ENCODE results near the gene OR4C13. TPM values are rescaled to one million over a fixed set of nuclear protein-coding genes. Genes with fewer than 3 reads are reported as not detected.
"Not testable (repeated sequence)": the region's sequence is repeated elsewhere in the genome, so short reads cannot be mapped to it uniquely, and the experiment has no call there.

Gene OR4C13
- total RNA-seq: not detected

DNA sequence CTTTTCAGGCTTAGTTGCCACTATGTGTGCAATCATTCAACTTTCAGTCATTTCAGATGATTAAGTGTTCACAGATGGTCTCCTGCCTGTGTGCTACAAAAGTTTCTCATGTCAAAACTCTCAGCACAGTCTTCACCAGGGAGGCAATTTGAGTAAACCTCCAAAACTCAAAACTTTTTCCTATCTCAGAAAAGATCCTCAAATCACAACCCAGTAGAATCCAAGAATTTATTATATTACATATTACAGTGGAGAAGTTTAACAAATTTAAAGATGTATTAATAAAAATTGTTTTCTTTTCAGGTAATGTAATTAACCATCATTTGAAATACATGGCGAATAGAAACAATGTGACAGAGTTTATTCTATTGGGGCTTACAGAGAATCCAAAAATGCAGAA, at the start of gene OR4C13:
TSS of gene OR4C13 (plus strand) at position 301 of the 400 bp plus-strand sequence. CDS start at position 333, 32 bp downstream.
- ATAC-seq: no peak

DNA sequence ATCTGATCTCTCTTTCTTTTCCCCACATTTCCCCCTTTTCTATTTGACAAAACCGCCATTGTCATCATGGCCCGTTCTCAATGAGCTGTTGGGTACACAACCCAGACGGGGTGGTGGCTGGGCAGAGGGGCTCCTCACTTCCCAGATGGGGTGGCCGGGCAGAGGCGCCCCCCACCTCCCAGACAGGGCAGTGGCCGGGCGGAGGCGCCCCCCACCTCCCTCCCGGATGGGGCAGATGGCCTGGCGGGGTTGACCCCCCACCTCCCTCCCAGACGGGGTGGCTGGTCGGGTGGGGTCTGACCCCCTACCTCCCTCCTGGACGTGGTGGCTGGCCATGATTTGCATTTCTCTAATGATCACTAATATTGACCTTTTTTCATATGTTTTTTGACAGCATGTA, 40.7 kb upstream of the OR4C13 start:
- not testable (repeated sequence) for H3K4me3 Mint-ChIP-seq; H3K27ac Mint-ChIP-seq; ATAC-seq; H3K36me3 Mint-ChIP-seq; H3K27me3 Mint-ChIP-seq; DNase-seq (ENCODE audit: low spot score); H3K4me1 Mint-ChIP-seq (ENCODE audit: low read depth in 2 of 2)
- peaks cover 14% of the 10 kb centered on the region for H3K9me3 Mint-ChIP-seq

More for the DNA sequence above, at the start of gene OR4C13:
- DNase-seq (ENCODE audit: low spot score): no peak
- H3K4me3 Mint-ChIP-seq: no peak within 1 kb of the TSS
- H3K4me1 Mint-ChIP-seq (ENCODE audit: low read depth in 2 of 2): no peaks in the 10 kb centered on the region
- no peak within 1 kb of the TSS for H3K27ac Mint-ChIP-seq
- peaks cover 2% of the 10 kb centered on the region for H3K36me3 Mint-ChIP-seq
- H3K27me3 Mint-ChIP-seq: no peaks in the 10 kb centered on the region
- H3K9me3 Mint-ChIP-seq: peaks cover 13% of the 10 kb centered on the region

DNA sequence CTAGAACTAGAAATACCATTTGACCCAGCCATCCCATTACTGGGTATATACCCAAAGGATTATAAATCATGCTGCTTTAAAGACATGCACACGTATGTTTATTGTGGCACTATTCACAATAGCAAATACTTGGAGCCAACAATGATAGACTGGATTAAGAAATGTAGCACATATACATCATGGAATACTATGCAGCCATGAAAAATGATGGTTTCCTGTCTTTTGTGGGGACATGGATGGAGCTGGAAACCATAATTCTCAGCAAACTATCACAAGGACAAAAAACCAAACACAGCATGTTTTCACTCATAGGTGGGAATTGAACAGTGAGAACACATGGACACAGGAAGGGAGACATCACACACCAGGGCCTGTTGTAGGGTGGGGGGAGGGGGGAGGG, 3.5 kb upstream of the OR4C13 start:
- not testable (repeated sequence) for H3K36me3 Mint-ChIP-seq; ATAC-seq; DNase-seq (ENCODE audit: low spot score); H3K4me1 Mint-ChIP-seq (ENCODE audit: low read depth in 2 of 2); H3K27ac Mint-ChIP-seq; H3K27me3 Mint-ChIP-seq; H3K4me3 Mint-ChIP-seq
- peaks cover 19% of the 10 kb centered on the region for H3K9me3 Mint-ChIP-seq

DNA sequence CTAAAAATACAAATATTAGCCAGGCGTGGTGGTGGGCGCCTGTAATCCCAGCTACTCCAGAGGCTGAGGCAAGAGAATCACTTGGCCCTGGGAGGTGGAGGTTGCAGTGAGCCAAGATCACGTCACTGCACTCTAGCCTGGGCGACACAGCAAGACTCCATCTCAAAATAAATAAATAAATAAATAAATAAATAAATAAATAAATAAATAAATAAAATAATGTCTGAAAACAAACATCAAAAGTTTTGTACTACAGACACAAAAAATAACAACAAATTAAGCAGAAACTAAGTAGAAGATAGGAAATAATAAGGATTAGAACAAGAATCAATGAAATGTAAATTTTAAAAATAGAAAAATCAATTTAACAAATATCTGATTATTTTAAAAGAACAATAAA, 21.2 kb downstream of the OR4C13 start:
- H3K27me3 Mint-ChIP-seq; H3K4me3 Mint-ChIP-seq; H3K27ac Mint-ChIP-seq; H3K36me3 Mint-ChIP-seq; H3K4me1 Mint-ChIP-seq (ENCODE audit: low read depth in 2 of 2); H3K9me3 Mint-ChIP-seq; DNase-seq (ENCODE audit: low spot score); ATAC-seq: not testable (repeated sequence)

DNA sequence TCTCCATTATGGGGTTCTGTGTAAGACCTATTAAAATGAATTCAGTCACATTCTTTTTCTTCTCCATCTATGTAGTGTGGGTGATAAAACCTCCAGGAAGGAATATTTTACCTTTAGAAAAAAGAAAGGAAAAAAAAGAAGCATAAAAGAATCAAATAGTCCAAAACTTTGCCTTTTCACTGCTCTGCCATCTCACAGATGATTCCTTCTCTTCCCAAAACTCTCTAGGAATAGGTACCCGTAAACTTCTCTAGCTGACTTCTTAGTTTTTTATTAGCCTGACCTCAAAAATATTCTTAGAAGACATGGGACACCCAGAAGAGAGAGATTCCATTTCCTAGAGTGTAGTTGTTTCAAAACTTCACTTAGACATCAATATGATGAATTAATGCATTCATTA, 30.2 kb downstream of the OR4C13 start, which contains the start of gene OR4C12:
TSS of gene OR4C12 (minus strand) at position 101 of the 400 bp plus-strand sequence. CDS start at position 67, 34 bp downstream.
- DNase-seq (ENCODE audit: low spot score); H3K27ac Mint-ChIP-seq; H3K36me3 Mint-ChIP-seq; H3K4me3 Mint-ChIP-seq; ATAC-seq; H3K4me1 Mint-ChIP-seq (ENCODE audit: low read depth in 2 of 2); H3K27me3 Mint-ChIP-seq: not testable (repeated sequence)
- peaks cover 18% of the 10 kb centered on the region for H3K9me3 Mint-ChIP-seq

DNA sequence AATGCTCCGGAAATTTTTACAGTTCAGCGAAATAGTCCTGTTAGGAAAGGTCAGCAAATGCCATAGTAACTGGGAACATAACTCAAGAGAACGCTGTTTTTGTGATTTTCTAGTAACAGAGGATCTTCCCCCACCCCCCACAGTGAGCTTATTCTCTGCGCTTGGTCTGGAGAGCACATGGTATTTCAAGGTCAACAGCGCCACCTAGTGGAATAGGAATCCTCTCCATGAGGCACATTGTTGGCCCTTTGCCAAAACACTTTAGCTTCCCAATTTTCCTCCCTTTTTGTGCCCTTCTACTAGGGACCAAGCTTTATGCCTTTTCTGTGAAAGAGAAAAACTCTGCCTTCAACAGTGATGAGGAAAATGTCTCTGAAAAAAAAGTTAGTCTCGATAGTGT, 43.4 kb downstream of the OR4C13 start:
- no peaks in the 10 kb centered on the region for H3K4me1 Mint-ChIP-seq (ENCODE audit: low read depth in 2 of 2)
- peaks cover 5% of the 10 kb centered on the region for H3K36me3 Mint-ChIP-seq
- H3K9me3 Mint-ChIP-seq: peaks cover 7% of the 10 kb centered on the region
- H3K27me3 Mint-ChIP-seq: no peaks in the 10 kb centered on the region
- no peak for DNase-seq (ENCODE audit: low spot score)
- no peak for ATAC-seq
- no peak overlapping the region for H3K4me3 Mint-ChIP-seq
- H3K27ac Mint-ChIP-seq: no peak overlapping the region

Other genes with a start within 250 kb of the OR4C13 start
- gene OR4C12, start 30.1 kb downstream of the OR4C13 start, total RNA-seq: not detected
- gene OR4C45, start 80.5 kb downstream of the OR4C13 start, total RNA-seq: not detected